CD4-positive, CD25-positive, alpha-beta regulatory T cell (primary cell): ENCODE results near the gene SMIM30. TPM values are rescaled to one million over a fixed set of nuclear protein-coding genes. Genes with fewer than 3 reads are reported as not detected.
"Not testable (repeated sequence)": the region's sequence is repeated elsewhere in the genome, so short reads cannot be mapped to it uniquely, and the experiment has no call there.

Experiments
- ATAC-seq, 2 donors: fragments of 150-1000 bp; cut with Tn5 transposase; one replicate each; pipeline ENCODE4 v1.10.0; 2021; ENCODE audit warnings: low read depth in 2 of 2, moderate number of reproducible peaks in 2 of 2, moderate library complexity in 1 of 2
- DNase-seq, 3 donors: peaks; one replicate each; pipeline versions ENCODE4 v3.0.0 to v3.0.0-alpha.2; 2012 to 2022; ENCODE audit warnings: mixed read lengths in 1 of 3
- H3K27ac ChIP-seq: one replicate; pipeline ENCODE4 v1.7.0; 2013; ENCODE audit warnings: mild to moderate bottlenecking, low read length; ENCODE audit not compliant: insufficient read depth, poor library complexity, severe bottlenecking
- H3K27me3 ChIP-seq: one replicate; pipeline ENCODE4 v1.7.0; 2013; ENCODE audit warnings: low read length; ENCODE audit not compliant: control insufficient read depth, insufficient read depth
- H3K36me3 ChIP-seq: one replicate; pipeline ENCODE4 v1.7.0; 2013; ENCODE audit warnings: mild to moderate bottlenecking, low read length, moderate library complexity; ENCODE audit not compliant: control insufficient read depth, insufficient read depth
- H3K4me1 ChIP-seq: 2 replicates; pipeline ENCODE4 v1.7.0; 2013; ENCODE audit warnings: mild to moderate bottlenecking, low read length; ENCODE audit not compliant: insufficient read depth, control insufficient read depth, poor library complexity, severe bottlenecking
- H3K4me3 ChIP-seq: one replicate; pipeline ENCODE4 v1.7.0; 2013; ENCODE audit warnings: low read depth, mild to moderate bottlenecking, low read length, moderate library complexity
- H3K9me3 ChIP-seq, 2 experiments: 1 replicate in 1 of 2; 2 replicates in 1 of 2; pipeline ENCODE4 v1.7.0; 2013; ENCODE audit warnings: low read length in 2 of 2, mild to moderate bottlenecking in 1 of 2, moderate library complexity in 1 of 2; ENCODE audit not compliant: control insufficient read depth in 2 of 2
- H3K27ac Mint-ChIP-seq, 3 donors: one replicate each; pipeline ENCODE4 v1.8.0; 2020 to 2022; ENCODE audit warnings: mild to moderate bottlenecking in 3 of 3, mixed read lengths in 3 of 3, moderate library complexity in 2 of 3
- H3K27me3 Mint-ChIP-seq: one replicate; pipeline ENCODE4 v1.8.0; 2022; ENCODE audit warnings: mild to moderate bottlenecking, mixed read lengths
- H3K36me3 Mint-ChIP-seq: one replicate; pipeline ENCODE4 v1.8.0; 2020; ENCODE audit warnings: mixed read lengths
- H3K4me1 Mint-ChIP-seq, 4 donors: one replicate each; pipeline ENCODE4 v1.8.0; 2020 to 2022; ENCODE audit warnings: mixed read lengths in 4 of 4, mild to moderate bottlenecking in 1 of 4
- H3K4me3 Mint-ChIP-seq, 4 donors: one replicate each; pipeline ENCODE4 v1.8.0; 2020 to 2022; ENCODE audit warnings: mild to moderate bottlenecking in 4 of 4, mixed read lengths in 4 of 4, moderate library complexity in 3 of 4
- H3K9me3 Mint-ChIP-seq, 7 donors: one replicate each; pipeline ENCODE4 v1.8.0; 2020 to 2022; ENCODE audit warnings: mixed read lengths in 7 of 7, mild to moderate bottlenecking in 3 of 7, moderate library complexity in 2 of 7
- polyA plus RNA-seq, 4 donors: library from polyadenylated mRNA; unstranded; fragments of 300-500 nt; fragmentation: Illumina TruSeq; gene quantifications; one replicate each; pipeline ENCODE4 v1.2.3, GENCODE V29; 2021
- total RNA-seq: library from RNA; stranded (reverse); gene quantifications from one replicate; pipeline ENCODE4 v1.2.3, GENCODE V29; 2022

Gene SMIM30, protein sequence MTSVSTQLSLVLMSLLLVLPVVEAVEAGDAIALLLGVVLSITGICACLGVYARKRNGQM
- total RNA-seq (10.9 TPM), polyA plus RNA-seq (10 to 100 TPM; 46.0 to 66.4 (median 51.5) TPM)

DNA sequence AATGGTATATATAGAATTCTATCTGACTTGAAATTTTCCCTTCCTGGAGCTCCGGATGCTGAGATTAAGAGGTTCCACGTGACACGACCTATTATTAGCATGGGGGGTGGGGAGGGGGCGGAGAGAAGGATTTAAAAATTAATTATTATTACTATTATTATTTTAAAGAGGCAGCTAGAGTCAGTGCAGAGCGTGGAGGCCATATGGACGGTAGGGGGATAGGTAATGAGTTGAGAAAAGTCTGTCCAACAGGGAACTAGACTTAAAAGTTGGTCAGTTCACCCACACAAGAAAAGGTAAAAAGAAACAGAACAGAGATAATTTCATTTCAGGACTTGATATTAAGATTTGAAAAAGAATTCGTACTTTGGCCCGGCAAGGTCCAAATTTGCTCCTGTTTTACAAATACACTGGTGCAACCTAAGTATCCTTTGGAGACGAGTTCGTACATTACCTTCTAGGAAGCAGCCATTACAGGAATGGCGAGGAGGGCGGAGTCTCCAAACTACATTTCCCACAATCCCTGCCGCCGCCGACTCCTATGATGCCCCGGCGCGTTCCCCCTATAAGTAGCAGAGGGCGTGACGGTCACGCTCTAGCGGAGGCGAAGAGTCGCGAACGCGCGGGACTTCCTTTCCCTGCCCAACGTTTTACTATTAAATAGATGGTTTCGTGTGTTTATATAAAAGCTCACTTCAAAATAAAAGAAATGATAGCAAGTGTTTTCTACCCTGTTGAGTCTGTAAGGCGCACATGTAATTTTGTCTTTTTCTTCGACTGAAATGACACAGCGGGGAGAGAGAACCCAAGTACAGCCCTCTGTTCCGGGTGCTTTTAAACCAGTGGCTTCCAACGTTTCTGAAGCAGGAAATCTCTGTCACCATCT, at the start of gene SMIM30:
Gene SMIM30, minus strand, starts transcription at position 481 of the 886 bp plus-strand sequence. CDS start 976 bp downstream, outside the sequence.
- peaks cover 19 to 35% (median 24%) of the 10 kb centered on the region in 4 donors for H3K4me1 Mint-ChIP-seq
- DNase-seq (peak; percentile 79 to 95 (median 89)), ATAC-seq (peak; percentile 100)
- peak within 1 kb of the TSS; percentile 88 to 99 (median 97) for H3K4me3 Mint-ChIP-seq
- H3K36me3 ChIP-seq = peaks cover 5% of the 10 kb centered on the region
- no peaks in the 10 kb centered on the region for H3K9me3 ChIP-seq
- peak within 1 kb of the TSS; percentile 96 to 98 (median 97) for H3K27ac Mint-ChIP-seq
- no peaks in the 10 kb centered on the region for H3K27me3 ChIP-seq
- H3K27ac ChIP-seq = peak within 1 kb of the TSS; percentile 84
- peaks cover 6% of the 10 kb centered on the region for H3K27me3 Mint-ChIP-seq
- peaks cover 0 to 4% (median 0%) of the 10 kb centered on the region in 7 donors for H3K9me3 Mint-ChIP-seq
- H3K4me1 ChIP-seq = peaks cover 13% of the 10 kb centered on the region
- peaks cover 14% of the 10 kb centered on the region for H3K36me3 Mint-ChIP-seq
- H3K4me3 ChIP-seq = peak within 1 kb of the TSS; percentile 99

DNA sequence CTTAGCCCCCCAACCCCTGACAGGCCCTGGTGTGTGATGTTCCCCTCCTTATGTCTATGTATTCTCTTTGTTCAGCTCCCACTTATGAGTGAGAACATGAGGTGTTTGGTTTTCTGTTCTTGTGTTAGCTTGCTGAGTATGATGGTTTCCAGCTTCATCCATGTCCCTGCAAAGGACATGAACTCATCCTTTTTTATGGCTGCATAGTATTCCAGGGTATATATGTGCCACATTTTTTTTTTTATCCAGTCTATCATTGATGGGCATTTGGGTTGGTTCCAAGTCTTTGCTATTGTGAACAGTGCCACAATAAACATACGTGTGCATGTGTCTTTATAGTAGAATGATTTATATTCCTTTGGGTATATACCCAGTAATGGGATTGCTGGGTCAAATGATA, 47.8 kb upstream of the SMIM30 start:
- not testable (repeated sequence) for DNase-seq, H3K4me1 ChIP-seq, ATAC-seq, H3K4me1 Mint-ChIP-seq, H3K36me3 Mint-ChIP-seq, H3K27me3 Mint-ChIP-seq, H3K4me3 ChIP-seq, H3K4me3 Mint-ChIP-seq, H3K9me3 ChIP-seq, H3K9me3 Mint-ChIP-seq, H3K27ac ChIP-seq, H3K27me3 ChIP-seq, H3K27ac Mint-ChIP-seq, H3K36me3 ChIP-seq

DNA sequence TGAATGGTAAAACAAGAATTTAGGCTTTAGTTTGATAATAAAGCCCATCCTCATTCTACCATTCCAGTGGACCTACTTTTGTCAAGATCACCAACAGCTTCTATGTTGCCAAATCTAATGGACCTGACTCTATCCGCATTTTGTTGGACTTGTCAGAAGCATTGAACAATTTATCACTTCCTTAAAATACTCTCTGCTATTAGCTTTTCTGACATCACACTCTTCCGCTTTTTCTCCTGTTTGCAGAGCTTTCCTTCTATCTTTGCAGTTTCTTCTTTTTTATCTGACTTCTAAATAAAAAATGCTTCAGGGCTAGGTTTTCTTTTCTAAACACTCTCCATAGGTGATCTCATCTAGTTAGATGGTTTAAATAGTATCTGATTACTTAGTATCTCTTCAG, 42.7 kb upstream of the SMIM30 start:
- H3K4me1 Mint-ChIP-seq = no peaks in the 10 kb centered on the region
- Histone ChIP-seq H3K27ac (no peak overlapping the region), H3K36me3 (no peaks in the 10 kb centered on the region), H3K27me3 (peaks cover 7% of the 10 kb centered on the region), H3K4me3 (no peak overlapping the region), H3K4me1 (no peaks in the 10 kb centered on the region), H3K9me3 (no peaks in the 10 kb centered on the region)
- no peak overlapping the region for H3K4me3 Mint-ChIP-seq
- H3K27ac Mint-ChIP-seq = no peak overlapping the region
- H3K36me3 Mint-ChIP-seq = no peaks in the 10 kb centered on the region
- peaks cover 18% of the 10 kb centered on the region for H3K27me3 Mint-ChIP-seq
- DNase-seq = no peak
- H3K9me3 Mint-ChIP-seq = peaks cover 0 to 3% (median 0%) of the 10 kb centered on the region in 7 donors
- no peak for ATAC-seq

DNA sequence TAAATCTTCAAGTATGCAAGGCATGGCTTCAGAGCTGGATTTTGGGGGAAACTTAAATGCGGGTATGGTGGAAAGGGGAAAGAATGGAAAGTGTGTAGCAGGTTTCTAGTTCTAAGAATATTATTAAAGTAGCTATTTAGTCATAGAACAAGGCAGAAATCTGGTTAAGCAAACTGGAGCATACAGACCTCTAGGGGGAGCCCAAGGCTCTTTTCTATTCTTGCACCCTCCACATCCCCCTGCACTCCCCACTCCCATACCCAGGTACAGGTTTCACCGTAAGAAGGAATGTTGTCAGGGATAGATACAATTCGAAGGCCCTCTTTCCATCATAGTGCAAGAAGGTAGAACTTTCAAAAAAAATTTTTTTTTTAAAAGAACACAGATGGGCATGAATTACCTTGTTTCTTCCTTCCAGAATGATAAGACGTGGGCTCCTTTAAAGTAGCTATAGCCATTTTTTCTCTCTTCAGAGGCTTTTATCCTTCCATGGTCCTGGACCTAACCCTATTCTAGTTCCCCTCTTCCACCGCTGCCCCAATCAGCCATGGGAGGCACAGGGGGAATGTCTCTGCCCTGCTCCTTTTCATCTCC, 41.5 kb upstream of the SMIM30 start:
- Mint-ChIP-seq H3K27ac (no peak overlapping the region), H3K27me3 (peaks cover 20% of the 10 kb centered on the region), H3K36me3 (no peaks in the 10 kb centered on the region), H3K4me1 (no peaks in the 10 kb centered on the region), H3K4me3 (no peak overlapping the region), H3K9me3 (peaks cover 0 to 3% (median 0%) of the 10 kb centered on the region in 7 donors)
- Histone ChIP-seq H3K27me3 (peaks cover 7% of the 10 kb centered on the region), H3K27ac (no peak overlapping the region), H3K36me3 (no peaks in the 10 kb centered on the region), H3K4me1 (no peaks in the 10 kb centered on the region), H3K4me3 (no peak overlapping the region), H3K9me3 (no peaks in the 10 kb centered on the region)
- peak in 1 of 3 donors; percentile 29 for DNase-seq
- no peak for ATAC-seq

DNA sequence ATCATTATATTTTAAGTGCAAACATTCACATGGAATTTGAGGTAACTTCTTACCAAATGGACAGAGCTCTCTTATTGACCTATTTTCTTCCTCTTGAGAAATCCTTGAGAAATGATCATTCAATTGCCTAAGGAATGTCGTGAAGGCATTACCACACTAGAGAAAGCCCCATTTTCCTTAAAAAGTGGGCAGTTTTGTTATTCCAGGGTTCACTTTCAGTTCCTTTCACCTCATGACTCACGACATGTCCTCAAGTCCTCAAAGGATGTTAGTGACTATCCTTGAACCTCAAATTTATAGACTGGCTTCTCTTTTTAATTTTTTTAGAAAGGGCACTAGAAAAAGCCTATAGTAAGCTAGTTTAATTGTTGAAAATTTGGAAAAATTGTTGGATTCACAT, 40.4 kb upstream of the SMIM30 start:
- peaks cover 20% of the 10 kb centered on the region for H3K27me3 Mint-ChIP-seq
- H3K9me3 Mint-ChIP-seq = peaks cover 0 to 3% (median 0%) of the 10 kb centered on the region in 7 donors
- no peaks in the 10 kb centered on the region for H3K4me1 ChIP-seq
- no peak overlapping the region for H3K4me3 ChIP-seq
- no peak overlapping the region for H3K27ac ChIP-seq
- no peaks in the 10 kb centered on the region for H3K36me3 Mint-ChIP-seq
- peaks cover 10% of the 10 kb centered on the region for H3K27me3 ChIP-seq
- no peaks in the 10 kb centered on the region for H3K9me3 ChIP-seq
- ATAC-seq (no peak), DNase-seq (no peak)
- no peaks in the 10 kb centered on the region for H3K4me1 Mint-ChIP-seq
- no peak overlapping the region for H3K27ac Mint-ChIP-seq
- H3K4me3 Mint-ChIP-seq = no peak overlapping the region
- H3K36me3 ChIP-seq = no peaks in the 10 kb centered on the region

DNA sequence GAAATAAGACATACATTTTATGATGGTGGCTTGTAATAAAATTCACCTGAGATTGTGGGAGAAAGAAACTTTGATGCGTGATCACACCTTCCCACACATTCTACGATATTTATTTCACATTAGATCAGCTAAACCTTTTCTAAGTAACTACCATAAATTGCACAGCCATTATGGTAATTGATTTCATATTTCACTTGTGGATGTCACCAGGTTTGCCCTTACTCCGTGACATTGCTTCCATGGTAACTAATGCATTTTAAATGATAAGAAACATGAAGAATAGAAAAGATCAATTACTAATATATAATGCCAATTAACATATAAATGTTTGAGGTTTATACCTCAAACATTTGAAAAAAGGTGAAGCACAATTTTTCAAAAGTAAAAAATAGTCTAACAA, 35.8 kb upstream of the SMIM30 start:
- H3K4me3 ChIP-seq = no peak overlapping the region
- Mint-ChIP-seq H3K27me3 (peaks cover 22% of the 10 kb centered on the region), H3K4me3 (no peak overlapping the region), H3K36me3 (no peaks in the 10 kb centered on the region), H3K27ac (no peak overlapping the region), H3K9me3 (peaks cover 0 to 6% (median 0%) of the 10 kb centered on the region in 7 donors), H3K4me1 (no peaks in the 10 kb centered on the region)
- peaks cover 10% of the 10 kb centered on the region for H3K27me3 ChIP-seq
- H3K36me3 ChIP-seq = no peaks in the 10 kb centered on the region
- no peak overlapping the region for H3K27ac ChIP-seq
- ATAC-seq = no peak
- H3K4me1 ChIP-seq = no peaks in the 10 kb centered on the region
- H3K9me3 ChIP-seq = no peaks in the 10 kb centered on the region
- DNase-seq = no peak

DNA sequence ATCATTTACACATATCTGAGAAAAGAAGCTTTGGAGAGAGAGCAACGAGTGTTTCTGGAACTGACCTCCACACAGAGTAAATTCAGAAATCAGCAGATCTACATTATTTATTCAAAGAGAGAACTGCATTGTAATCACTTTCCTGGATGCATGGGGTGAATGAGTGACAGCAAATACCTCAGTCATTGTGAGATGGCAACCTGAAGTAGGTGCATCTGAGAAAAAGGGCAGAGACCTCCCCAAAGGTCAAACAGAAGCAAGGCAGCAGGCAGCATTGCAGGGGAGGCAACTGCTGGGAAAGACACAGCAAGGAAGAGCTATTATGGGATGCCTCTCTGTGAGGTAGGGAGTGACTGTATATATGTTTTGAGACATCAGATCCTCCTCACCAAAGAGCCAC, 26.5 kb upstream of the SMIM30 start:
- Histone ChIP-seq H3K9me3 (no peaks in the 10 kb centered on the region), H3K27ac (no peak overlapping the region), H3K36me3 (no peaks in the 10 kb centered on the region), H3K4me3 (no peak overlapping the region), H3K27me3 (peaks cover 8% of the 10 kb centered on the region), H3K4me1 (no peaks in the 10 kb centered on the region)
- Mint-ChIP-seq H3K36me3 (no peaks in the 10 kb centered on the region), H3K4me3 (no peak overlapping the region), H3K27me3 (peaks cover 12% of the 10 kb centered on the region), H3K9me3 (peaks cover 0 to 3% (median 0%) of the 10 kb centered on the region in 7 donors), H3K27ac (no peak overlapping the region), H3K4me1 (no peaks in the 10 kb centered on the region)
- ATAC-seq (no peak), DNase-seq (no peak)
